ENCODE measurements around the gene ADAMTSL2.

ADAMTSL2 gene

GRCh38 chr9:133566382-133566781 is 31.9 kb downstream of the ADAMTSL2 start:
- no peak for TF ChIP-seq CTCF (IDR thresholded peaks at IDR 0.05; ENCODE audit: borderline replicate concordance, control extremely low read depth, extremely low read depth, insufficient read depth, missing control alignments)
- in situ Hi-C loops (cut with MboI; ENCODE audit: low sequenced_read_pairs, unreplicated experiment), result loop anchor here (25.0 kb wide), 1 partner anchor 446 kb away; no protein-coding TSS in a partner anchor
- DNase-seq (ENCODE audit: low spot score), result no peak

- in situ Hi-C loops (cut with MboI; ENCODE audit: low sequenced_read_pairs, unreplicated experiment), result loop anchor here (25.0 kb wide), 1 partner anchor 445 kb away; no protein-coding TSS in a partner anchor
- no peak for TF ChIP-seq CTCF (IDR thresholded peaks at IDR 0.05; ENCODE audit: borderline replicate concordance, control extremely low read depth, extremely low read depth, insufficient read depth, missing control alignments)
These were observed 32.3 kb downstream of the ADAMTSL2 start for GRCh38 chr9:133566817-133567216.

GRCh38 chr9:133568186-133568585 is 33.7 kb downstream of the ADAMTSL2 start:
- DNase-seq (ENCODE audit: low spot score), result no peak
- in situ Hi-C loops (cut with MboI; ENCODE audit: low sequenced_read_pairs, unreplicated experiment), result loop anchor here (25.0 kb wide), 1 partner anchor 444 kb away; no protein-coding TSS in a partner anchor
- no peak for TF ChIP-seq CTCF (IDR thresholded peaks at IDR 0.05; ENCODE audit: borderline replicate concordance, control extremely low read depth, extremely low read depth, insufficient read depth, missing control alignments)

More at GRCh38 chr9:133566817-133567216, 32.3 kb downstream of the ADAMTSL2 start:
- DNase-seq (ENCODE audit: low spot score), result no peak

- DNase-seq (ENCODE audit: low spot score), result no peak
- no peak for TF ChIP-seq CTCF (IDR thresholded peaks at IDR 0.05; ENCODE audit: borderline replicate concordance, control extremely low read depth, extremely low read depth, insufficient read depth, missing control alignments)
- in situ Hi-C loops (cut with MboI; ENCODE audit: low sequenced_read_pairs, unreplicated experiment), result loop anchor here (25.0 kb wide), 1 partner anchor 443 kb away; no protein-coding TSS in a partner anchor
These were observed 34.7 kb downstream of the ADAMTSL2 start for GRCh38 chr9:133569121-133569785.

GRCh38 chr9:133569891-133570690 is 35.6 kb downstream of the ADAMTSL2 start:
- in situ Hi-C loops (cut with MboI; ENCODE audit: low sequenced_read_pairs, unreplicated experiment), result loop anchor here (25.0 kb wide), 1 partner anchor 442 kb away; no protein-coding TSS in a partner anchor
- no peak for TF ChIP-seq CTCF (IDR thresholded peaks at IDR 0.05; ENCODE audit: borderline replicate concordance, control extremely low read depth, extremely low read depth, insufficient read depth, missing control alignments)

GRCh38 chr9:133570691-133571080 is 36.2 kb downstream of the ADAMTSL2 start:
- TF ChIP-seq CTCF (IDR thresholded peaks at IDR 0.05; ENCODE audit: borderline replicate concordance, control extremely low read depth, extremely low read depth, insufficient read depth, missing control alignments), result no peak
- in situ Hi-C loops (cut with MboI; ENCODE audit: low sequenced_read_pairs, unreplicated experiment), result loop anchor here (25.0 kb wide), 1 partner anchor 442 kb away; no protein-coding TSS in a partner anchor
- DNase-seq (ENCODE audit: low spot score), result no peak

More at GRCh38 chr9:133569891-133570690, 35.6 kb downstream of the ADAMTSL2 start:
- no peak for DNase-seq (ENCODE audit: low spot score)
